ENCODE data around the gene C5orf15.

GRCh38 chr5:133991171-133991910 is 22.9 kb upstream of the C5orf15 start:
- TF ChIP-seq CSDC2 (CRISPR knock-in tag; IDR thresholded peaks at IDR 0.05) (no peak), ZNF70 (CRISPR knock-in tag; IDR thresholded peaks at IDR 0.05) (no peak), ZFP3 (CRISPR knock-in tag; IDR thresholded peaks at IDR 0.05) (no peak), TOX (CRISPR knock-in tag; IDR thresholded peaks at IDR 0.05; ENCODE audit: borderline replicate concordance) (no peak), ZNF565 (CRISPR knock-in tag; conservative IDR thresholded peaks at IDR 0.05; ENCODE audit: low read depth) (no peak), SNAI2 (CRISPR knock-in tag; IDR thresholded peaks at IDR 0.05) (no peak), ARNTL (CRISPR knock-in tag; IDR thresholded peaks at IDR 0.05; ENCODE audit: borderline replicate concordance, low read depth) (no peak), ESRRG (CRISPR knock-in tag; IDR thresholded peaks at IDR 0.05) (no peak), RARB (CRISPR knock-in tag; IDR thresholded peaks at IDR 0.05) (no peak)
- TF ChIP-seq, protein P1, sequence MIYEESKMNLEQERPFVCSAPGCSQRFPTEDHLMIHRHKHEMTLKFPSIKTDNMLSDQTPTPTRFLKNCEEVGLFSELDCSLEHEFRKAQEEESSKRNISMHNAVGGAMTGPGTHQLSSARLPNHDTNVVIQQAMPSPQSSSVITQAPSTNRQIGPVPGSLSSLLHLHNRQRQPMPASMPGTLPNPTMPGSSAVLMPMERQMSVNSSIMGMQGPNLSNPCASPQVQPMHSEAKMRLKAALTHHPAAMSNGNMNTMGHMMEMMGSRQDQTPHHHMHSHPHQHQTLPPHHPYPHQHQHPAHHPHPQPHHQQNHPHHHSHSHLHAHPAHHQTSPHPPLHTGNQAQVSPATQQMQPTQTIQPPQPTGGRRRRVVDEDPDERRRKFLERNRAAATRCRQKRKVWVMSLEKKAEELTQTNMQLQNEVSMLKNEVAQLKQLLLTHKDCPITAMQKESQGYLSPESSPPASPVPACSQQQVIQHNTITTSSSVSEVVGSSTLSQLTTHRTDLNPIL (CRISPR knock-in tag; IDR thresholded peaks at IDR 0.05; ENCODE audit: low read depth) = no peak
- TF ChIP-seq, protein P2, sequence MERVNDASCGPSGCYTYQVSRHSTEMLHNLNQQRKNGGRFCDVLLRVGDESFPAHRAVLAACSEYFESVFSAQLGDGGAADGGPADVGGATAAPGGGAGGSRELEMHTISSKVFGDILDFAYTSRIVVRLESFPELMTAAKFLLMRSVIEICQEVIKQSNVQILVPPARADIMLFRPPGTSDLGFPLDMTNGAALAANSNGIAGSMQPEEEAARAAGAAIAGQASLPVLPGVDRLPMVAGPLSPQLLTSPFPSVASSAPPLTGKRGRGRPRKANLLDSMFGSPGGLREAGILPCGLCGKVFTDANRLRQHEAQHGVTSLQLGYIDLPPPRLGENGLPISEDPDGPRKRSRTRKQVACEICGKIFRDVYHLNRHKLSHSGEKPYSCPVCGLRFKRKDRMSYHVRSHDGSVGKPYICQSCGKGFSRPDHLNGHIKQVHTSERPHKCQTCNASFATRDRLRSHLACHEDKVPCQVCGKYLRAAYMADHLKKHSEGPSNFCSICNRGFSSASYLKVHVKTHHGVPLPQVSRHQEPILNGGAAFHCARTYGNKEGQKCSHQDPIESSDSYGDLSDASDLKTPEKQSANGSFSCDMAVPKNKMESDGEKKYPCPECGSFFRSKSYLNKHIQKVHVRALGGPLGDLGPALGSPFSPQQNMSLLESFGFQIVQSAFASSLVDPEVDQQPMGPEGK (CRISPR knock-in tag; IDR thresholded peaks at IDR 0.05; ENCODE audit: borderline replicate concordance) = no peak
- TF ChIP-seq, protein P3, sequence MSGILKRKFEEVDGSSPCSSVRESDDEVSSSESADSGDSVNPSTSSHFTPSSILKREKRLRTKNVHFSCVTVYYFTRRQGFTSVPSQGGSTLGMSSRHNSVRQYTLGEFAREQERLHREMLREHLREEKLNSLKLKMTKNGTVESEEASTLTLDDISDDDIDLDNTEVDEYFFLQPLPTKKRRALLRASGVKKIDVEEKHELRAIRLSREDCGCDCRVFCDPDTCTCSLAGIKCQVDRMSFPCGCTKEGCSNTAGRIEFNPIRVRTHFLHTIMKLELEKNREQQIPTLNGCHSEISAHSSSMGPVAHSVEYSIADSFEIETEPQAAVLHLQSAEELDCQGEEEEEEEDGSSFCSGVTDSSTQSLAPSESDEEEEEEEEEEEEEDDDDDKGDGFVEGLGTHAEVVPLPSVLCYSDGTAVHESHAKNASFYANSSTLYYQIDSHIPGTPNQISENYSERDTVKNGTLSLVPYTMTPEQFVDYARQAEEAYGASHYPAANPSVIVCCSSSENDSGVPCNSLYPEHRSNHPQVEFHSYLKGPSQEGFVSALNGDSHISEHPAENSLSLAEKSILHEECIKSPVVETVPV (CRISPR knock-in tag; IDR thresholded peaks at IDR 0.05) = no peak
- TF ChIP-seq, protein P4, sequence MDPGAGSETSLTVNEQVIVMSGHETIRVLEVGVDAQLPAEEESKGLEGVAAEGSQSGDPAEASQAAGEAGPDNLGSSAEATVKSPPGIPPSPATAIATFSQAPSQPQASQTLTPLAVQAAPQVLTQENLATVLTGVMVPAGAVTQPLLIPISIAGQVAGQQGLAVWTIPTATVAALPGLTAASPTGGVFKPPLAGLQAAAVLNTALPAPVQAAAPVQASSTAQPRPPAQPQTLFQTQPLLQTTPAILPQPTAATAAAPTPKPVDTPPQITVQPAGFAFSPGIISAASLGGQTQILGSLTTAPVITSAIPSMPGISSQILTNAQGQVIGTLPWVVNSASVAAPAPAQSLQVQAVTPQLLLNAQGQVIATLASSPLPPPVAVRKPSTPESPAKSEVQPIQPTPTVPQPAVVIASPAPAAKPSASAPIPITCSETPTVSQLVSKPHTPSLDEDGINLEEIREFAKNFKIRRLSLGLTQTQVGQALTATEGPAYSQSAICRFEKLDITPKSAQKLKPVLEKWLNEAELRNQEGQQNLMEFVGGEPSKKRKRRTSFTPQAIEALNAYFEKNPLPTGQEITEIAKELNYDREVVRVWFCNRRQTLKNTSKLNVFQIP (CRISPR knock-in tag; IDR thresholded peaks at IDR 0.05; ENCODE audit: borderline replicate concordance, low read depth) = no peak
